T-helper 2 cell treated with Interferon-gamma antibody and Interleukin-4, amounts not matched to agents 5 μg/mL and 100 μg/mL, for 36 hours (primary cell): ENCODE results near the gene RGL4.
A peak's percentile ranks its signal among the peaks of the same experiment; 100 is the strongest.
"Not testable (repeated sequence)": the region's sequence is repeated elsewhere in the genome, so short reads cannot be mapped to it uniquely, and the experiment has no call there.

Experiments used
- DNase-seq: peaks from one replicate; pipeline ENCODE4 v3.0.0; 2021; ENCODE audit warnings: low spot score
- H3K27ac Mint-ChIP-seq: one replicate; pipeline ENCODE4 v1.8.0; 2021; ENCODE audit warnings: mild to moderate bottlenecking, mixed read lengths
- H3K27me3 Mint-ChIP-seq: one replicate; pipeline ENCODE4 v1.8.0; 2021; ENCODE audit warnings: low read depth, mixed read lengths
- H3K36me3 Mint-ChIP-seq: one replicate; pipeline ENCODE4 v1.8.0; 2021; ENCODE audit warnings: low read depth, mixed read lengths
- H3K4me1 Mint-ChIP-seq: one replicate; pipeline ENCODE4 v1.8.0; 2021; ENCODE audit warnings: low read depth, mixed read lengths
- H3K4me3 Mint-ChIP-seq: one replicate; pipeline ENCODE4 v1.8.0; 2022; ENCODE audit warnings: mild to moderate bottlenecking, moderate library complexity, mixed read lengths
- H3K9me3 Mint-ChIP-seq: one replicate; pipeline ENCODE4 v1.8.0; 2021; ENCODE audit warnings: mixed read lengths

The RGL4 gene

GRCh38 chr22:23673826-23674690 lies 16.8 kb upstream of the RGL4 start:
- H3K27me3 Mint-ChIP-seq: no peaks in the 10 kb centered on the region

GRCh38 chr22:23674886-23675501 lies 15.8 kb upstream of the RGL4 start:
- H3K4me3 Mint-ChIP-seq, H3K27me3 Mint-ChIP-seq, DNase-seq, H3K36me3 Mint-ChIP-seq, H3K9me3 Mint-ChIP-seq: not testable (repeated sequence)
- Mint-ChIP-seq H3K4me1 (peaks cover 14% of the 10 kb centered on the region), H3K27ac (peak overlapping the region; percentile 31)

More at GRCh38 chr22:23673826-23674690, 16.8 kb upstream of the RGL4 start:
- H3K4me1 Mint-ChIP-seq: peaks cover 14% of the 10 kb centered on the region
- peaks cover 2% of the 10 kb centered on the region for H3K36me3 Mint-ChIP-seq
- H3K4me3 Mint-ChIP-seq: no peak overlapping the region
- no peaks in the 10 kb centered on the region for H3K9me3 Mint-ChIP-seq
- H3K27ac Mint-ChIP-seq: no peak overlapping the region
- no peak for DNase-seq

GRCh38 chr22:23675502-23676415 lies 15.1 kb upstream of the RGL4 start:
- Mint-ChIP-seq H3K4me3 (no peak overlapping the region), H3K36me3 (no peaks in the 10 kb centered on the region), H3K9me3 (no peaks in the 10 kb centered on the region), H3K4me1 (peaks cover 14% of the 10 kb centered on the region), H3K27ac (no peak overlapping the region), H3K27me3 (no peaks in the 10 kb centered on the region)
- no peak for DNase-seq

- H3K27ac Mint-ChIP-seq: peak overlapping the region; percentile 15
- not testable (repeated sequence) for H3K27me3 Mint-ChIP-seq, H3K4me3 Mint-ChIP-seq, H3K9me3 Mint-ChIP-seq, H3K36me3 Mint-ChIP-seq, DNase-seq
- H3K4me1 Mint-ChIP-seq: peaks cover 18% of the 10 kb centered on the region
Measured at GRCh38 chr22:23676841-23677700, 13.7 kb upstream of the RGL4 start.

GRCh38 chr22:23677701-23677995 lies 13.2 kb upstream of the RGL4 start:
- no peaks in the 10 kb centered on the region for H3K27me3 Mint-ChIP-seq
- DNase-seq: no peak
- no peaks in the 10 kb centered on the region for H3K9me3 Mint-ChIP-seq
- peaks cover 15% of the 10 kb centered on the region for H3K4me1 Mint-ChIP-seq
- H3K27ac Mint-ChIP-seq: peak overlapping the region; percentile 15
- H3K4me3 Mint-ChIP-seq: no peak overlapping the region
- peaks cover 10% of the 10 kb centered on the region for H3K36me3 Mint-ChIP-seq

- H3K36me3 Mint-ChIP-seq: peaks cover 10% of the 10 kb centered on the region
- peaks cover 10% of the 10 kb centered on the region for H3K4me1 Mint-ChIP-seq
- no peak overlapping the region for H3K4me3 Mint-ChIP-seq
- no peak for DNase-seq
- no peaks in the 10 kb centered on the region for H3K9me3 Mint-ChIP-seq
- H3K27ac Mint-ChIP-seq: peak overlapping the region; percentile 36
- H3K27me3 Mint-ChIP-seq: no peaks in the 10 kb centered on the region
Measured at GRCh38 chr22:23678133-23678532, 12.7 kb upstream of the RGL4 start.

- peaks cover 7% of the 10 kb centered on the region for H3K4me1 Mint-ChIP-seq
- no peak overlapping the region for H3K27ac Mint-ChIP-seq
- no peaks in the 10 kb centered on the region for H3K27me3 Mint-ChIP-seq
- peaks cover 10% of the 10 kb centered on the region for H3K36me3 Mint-ChIP-seq
- H3K4me3 Mint-ChIP-seq: no peak overlapping the region
- no peaks in the 10 kb centered on the region for H3K9me3 Mint-ChIP-seq
- DNase-seq: no peak
Measured at GRCh38 chr22:23681026-23681809, 9.6 kb upstream of the RGL4 start.

GRCh38 chr22:23682077-23682476 lies 8.7 kb upstream of the RGL4 start:
- Mint-ChIP-seq H3K4me1 (peaks cover 7% of the 10 kb centered on the region), H3K27me3 (no peaks in the 10 kb centered on the region), H3K4me3 (no peak overlapping the region), H3K9me3 (no peaks in the 10 kb centered on the region), H3K27ac (no peak overlapping the region), H3K36me3 (peaks cover 10% of the 10 kb centered on the region)
- no peak for DNase-seq

GRCh38 chr22:23682827-23683355 lies 7.9 kb upstream of the RGL4 start:
- H3K36me3 Mint-ChIP-seq: peaks cover 10% of the 10 kb centered on the region
- peaks cover 7% of the 10 kb centered on the region for H3K4me1 Mint-ChIP-seq
- H3K27ac Mint-ChIP-seq: no peak overlapping the region

GRCh38 chr22:23683545-23683944 lies 7.3 kb upstream of the RGL4 start:
- Mint-ChIP-seq H3K9me3 (no peaks in the 10 kb centered on the region), H3K27me3 (no peaks in the 10 kb centered on the region), H3K36me3 (peaks cover 10% of the 10 kb centered on the region), H3K27ac (no peak overlapping the region), H3K4me1 (peaks cover 7% of the 10 kb centered on the region), H3K4me3 (no peak overlapping the region)
- DNase-seq: no peak

More at GRCh38 chr22:23682827-23683355, 7.9 kb upstream of the RGL4 start:
- Mint-ChIP-seq H3K9me3 (no peaks in the 10 kb centered on the region), H3K4me3 (no peak overlapping the region), H3K27me3 (no peaks in the 10 kb centered on the region)
- no peak for DNase-seq

- H3K27me3 Mint-ChIP-seq: no peaks in the 10 kb centered on the region
- H3K4me3 Mint-ChIP-seq: no peak overlapping the region
- peaks cover 10% of the 10 kb centered on the region for H3K36me3 Mint-ChIP-seq
- no peaks in the 10 kb centered on the region for H3K9me3 Mint-ChIP-seq
- peaks cover 7% of the 10 kb centered on the region for H3K4me1 Mint-ChIP-seq
- no peak for DNase-seq
- no peak overlapping the region for H3K27ac Mint-ChIP-seq
Measured at GRCh38 chr22:23684026-23684425, 6.8 kb upstream of the RGL4 start.

- Mint-ChIP-seq H3K27ac (no peak overlapping the region), H3K36me3 (peaks cover 10% of the 10 kb centered on the region), H3K27me3 (no peaks in the 10 kb centered on the region), H3K4me3 (no peak overlapping the region), H3K9me3 (no peaks in the 10 kb centered on the region), H3K4me1 (peaks cover 7% of the 10 kb centered on the region)
- no peak for DNase-seq
Measured at GRCh38 chr22:23684561-23685031, 6.2 kb upstream of the RGL4 start.
